ENCODE results near the gene SMIM45.

The SMIM45 gene

DNA sequence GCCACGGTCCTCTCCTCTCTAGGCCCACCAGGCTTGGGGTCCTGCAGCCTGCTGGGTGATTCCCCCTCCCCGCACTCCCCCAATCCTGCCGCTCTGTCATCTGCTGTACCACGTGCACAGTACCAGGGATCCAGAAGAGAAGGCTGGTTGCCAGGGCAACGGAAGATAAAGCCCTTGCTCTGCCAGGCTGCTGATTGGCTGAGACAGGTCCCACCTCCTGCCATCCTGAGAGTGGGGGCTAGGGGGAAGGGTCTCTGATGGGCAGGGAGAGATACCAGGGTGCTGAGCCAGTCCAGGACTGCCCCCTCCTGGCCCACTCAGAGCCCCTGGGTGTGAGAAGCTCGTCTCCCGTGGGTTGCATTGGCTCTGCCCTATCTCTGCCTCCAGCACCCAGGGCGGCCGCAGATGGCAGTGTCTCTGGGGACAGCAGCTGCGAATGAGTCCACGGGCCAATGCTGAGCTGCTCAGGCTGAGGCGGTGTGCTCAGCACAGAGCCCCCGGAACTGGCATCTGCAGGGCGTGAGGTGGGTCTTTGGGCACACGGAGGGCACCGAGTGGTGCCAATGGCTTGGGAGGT lies at the start of gene SMIM45:
TSS of gene SMIM45 (plus strand) at position 253 of the 577 bp plus-strand sequence.
- intact Hi-C loops (cut with micrococcal nuclease) = no loop called here
- no peaks in the 10 kb centered on the region for H3K36me3 Mint-ChIP-seq (ENCODE audit: low read depth)
- TF ChIP-seq, protein P1, sequence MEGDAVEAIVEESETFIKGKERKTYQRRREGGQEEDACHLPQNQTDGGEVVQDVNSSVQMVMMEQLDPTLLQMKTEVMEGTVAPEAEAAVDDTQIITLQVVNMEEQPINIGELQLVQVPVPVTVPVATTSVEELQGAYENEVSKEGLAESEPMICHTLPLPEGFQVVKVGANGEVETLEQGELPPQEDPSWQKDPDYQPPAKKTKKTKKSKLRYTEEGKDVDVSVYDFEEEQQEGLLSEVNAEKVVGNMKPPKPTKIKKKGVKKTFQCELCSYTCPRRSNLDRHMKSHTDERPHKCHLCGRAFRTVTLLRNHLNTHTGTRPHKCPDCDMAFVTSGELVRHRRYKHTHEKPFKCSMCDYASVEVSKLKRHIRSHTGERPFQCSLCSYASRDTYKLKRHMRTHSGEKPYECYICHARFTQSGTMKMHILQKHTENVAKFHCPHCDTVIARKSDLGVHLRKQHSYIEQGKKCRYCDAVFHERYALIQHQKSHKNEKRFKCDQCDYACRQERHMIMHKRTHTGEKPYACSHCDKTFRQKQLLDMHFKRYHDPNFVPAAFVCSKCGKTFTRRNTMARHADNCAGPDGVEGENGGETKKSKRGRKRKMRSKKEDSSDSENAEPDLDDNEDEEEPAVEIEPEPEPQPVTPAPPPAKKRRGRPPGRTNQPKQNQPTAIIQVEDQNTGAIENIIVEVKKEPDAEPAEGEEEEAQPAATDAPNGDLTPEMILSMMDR (IDR thresholded peaks at IDR 0.05) = no peak
- H3K4me1 Mint-ChIP-seq = peaks cover 60% of the 10 kb centered on the region
- peak within 1 kb of the TSS; percentile 35 for H3K4me3 Mint-ChIP-seq
- DNase-seq (peak; percentile 57), ATAC-seq (ENCODE audit: low read depth) (peak; percentile 87)
- ChIA-PET POLR2A (interaction anchor here (0.6 to 1.5 kb wide), 7 partner anchors 8 to 138 kb away, joined by 3 to 6 read pairs (median 3); partner anchors contain the start of genes NDUFA6 and WBP2NL), CTCF (interaction anchor here (0.6 to 1.2 kb wide), 6 partner anchors 11 to 493 kb away, joined by 3 to 8 read pairs (median 3); no protein-coding TSS in a partner anchor)
- H3K9me3 Mint-ChIP-seq = no peaks in the 10 kb centered on the region
- no peaks in the 10 kb centered on the region for H3K27me3 Mint-ChIP-seq
- H3K27ac Mint-ChIP-seq = no peak within 1 kb of the TSS

DNA sequence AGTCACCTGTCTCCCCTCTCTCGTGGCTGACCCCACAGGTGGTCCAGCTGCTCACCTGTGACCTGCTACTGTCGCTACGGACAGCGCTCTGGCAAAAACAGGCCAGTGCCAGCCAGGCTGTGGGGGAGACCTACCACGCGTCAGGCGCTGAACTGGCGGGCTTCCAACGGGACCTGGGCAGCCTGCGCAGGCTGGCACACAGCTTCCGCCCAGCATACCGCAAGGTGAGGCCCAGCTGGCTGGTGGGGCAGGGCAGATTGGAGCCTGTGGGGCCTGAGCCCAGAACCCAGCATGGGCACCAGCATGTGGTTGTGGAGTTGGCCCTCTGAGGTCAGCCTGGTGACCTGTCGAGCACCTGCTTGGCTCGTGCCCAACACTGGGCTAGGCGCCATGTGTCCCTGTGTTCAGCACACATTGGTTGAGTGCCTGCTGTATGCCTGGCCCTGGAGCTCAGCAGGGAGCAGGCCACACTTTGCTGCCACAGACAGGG lies 49.0 kb upstream of the SMIM45 start:
- no peaks in the 10 kb centered on the region for H3K9me3 Mint-ChIP-seq
- no peak for DNase-seq
- peaks cover 7% of the 10 kb centered on the region for H3K4me1 Mint-ChIP-seq
- H3K4me3 Mint-ChIP-seq = no peak overlapping the region
- H3K27ac Mint-ChIP-seq = no peak overlapping the region
- ChIA-PET CTCF (interaction anchor here (1.4 to 1.8 kb wide), 2 partner anchors 20 to 38 kb away, joined by 3 to 6 read pairs; no protein-coding TSS in a partner anchor), POLR2A (interaction anchor here (0.6 to 0.8 kb wide), 2 partner anchors 20 to 58 kb away, joined by 3 read pairs; no protein-coding TSS in a partner anchor)
- no peak for ATAC-seq (ENCODE audit: low read depth)
- H3K27me3 Mint-ChIP-seq = no peaks in the 10 kb centered on the region
- intact Hi-C loops (cut with micrococcal nuclease) = no loop called here
- peaks cover 88% of the 10 kb centered on the region for H3K36me3 Mint-ChIP-seq (ENCODE audit: low read depth)
- TF ChIP-seq, protein P1 (IDR thresholded peaks at IDR 0.05) = no peak

DNA sequence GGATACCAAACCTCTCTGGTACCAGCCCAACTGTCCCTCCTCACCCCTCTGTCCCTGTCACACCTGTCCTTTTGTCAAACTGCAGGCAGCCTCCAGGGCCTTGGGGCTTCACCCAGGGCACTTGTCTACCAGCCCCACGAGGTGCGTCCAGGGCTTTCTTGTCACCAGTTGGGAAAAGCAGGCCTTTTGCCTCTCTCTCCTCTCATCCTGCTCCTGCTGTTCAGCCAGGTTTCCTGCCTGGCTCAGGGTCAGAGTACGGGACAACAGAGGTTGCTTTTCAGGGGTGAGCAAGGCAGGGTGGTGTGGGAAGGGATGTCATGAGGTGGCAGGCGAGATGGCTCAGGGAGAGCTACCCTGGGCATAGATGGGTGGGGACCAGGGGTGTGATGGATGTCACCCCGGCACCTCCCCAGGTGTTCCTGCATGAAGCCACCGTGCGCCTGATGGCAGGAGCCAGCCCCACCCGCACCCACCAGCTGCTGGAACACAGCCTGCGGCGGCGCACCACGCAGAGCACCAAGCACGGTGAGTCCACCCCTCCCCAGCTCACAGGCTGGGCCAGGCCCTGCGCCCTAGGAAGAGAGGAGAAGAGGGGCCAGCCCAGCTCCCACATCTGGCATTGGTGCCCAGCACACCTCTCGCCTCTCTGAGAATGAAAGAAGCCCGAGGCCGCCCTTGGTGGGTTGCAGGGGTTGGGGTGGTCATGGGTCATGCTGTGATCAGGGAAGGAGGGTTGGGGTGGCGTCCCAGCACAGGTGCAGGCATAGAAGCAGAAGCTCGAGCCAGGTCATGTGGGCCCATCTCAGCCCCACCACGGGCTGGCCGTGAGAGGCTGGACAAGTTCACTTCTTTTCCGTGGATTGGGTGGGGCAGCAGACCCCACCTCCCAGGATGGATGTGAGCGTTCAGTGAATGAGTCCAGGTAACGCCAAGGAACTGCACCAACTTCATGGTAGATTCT lies 47.2 kb upstream of the SMIM45 start:
- Mint-ChIP-seq H3K36me3 (ENCODE audit: low read depth) (peaks cover 70% of the 10 kb centered on the region), H3K27me3 (no peaks in the 10 kb centered on the region), H3K4me3 (no peak overlapping the region), H3K27ac (peak overlapping the region; percentile 50), H3K4me1 (peaks cover 23% of the 10 kb centered on the region), H3K9me3 (no peaks in the 10 kb centered on the region)
- ATAC-seq (ENCODE audit: low read depth) = no peak
- TF ChIP-seq, protein P1 (IDR thresholded peaks at IDR 0.05) = no peak
- POLR2A ChIA-PET = interaction anchor here (0.6 to 1.0 kb wide), 2 partner anchors 15 to 33 kb away, joined by 3 read pairs; no protein-coding TSS in a partner anchor
- no peak for DNase-seq
- CTCF ChIA-PET = no interaction called here
- intact Hi-C loops (cut with micrococcal nuclease) = loop anchor here (5.0 kb wide), 1 partner anchor 38 kb away; no protein-coding TSS in a partner anchor

DNA sequence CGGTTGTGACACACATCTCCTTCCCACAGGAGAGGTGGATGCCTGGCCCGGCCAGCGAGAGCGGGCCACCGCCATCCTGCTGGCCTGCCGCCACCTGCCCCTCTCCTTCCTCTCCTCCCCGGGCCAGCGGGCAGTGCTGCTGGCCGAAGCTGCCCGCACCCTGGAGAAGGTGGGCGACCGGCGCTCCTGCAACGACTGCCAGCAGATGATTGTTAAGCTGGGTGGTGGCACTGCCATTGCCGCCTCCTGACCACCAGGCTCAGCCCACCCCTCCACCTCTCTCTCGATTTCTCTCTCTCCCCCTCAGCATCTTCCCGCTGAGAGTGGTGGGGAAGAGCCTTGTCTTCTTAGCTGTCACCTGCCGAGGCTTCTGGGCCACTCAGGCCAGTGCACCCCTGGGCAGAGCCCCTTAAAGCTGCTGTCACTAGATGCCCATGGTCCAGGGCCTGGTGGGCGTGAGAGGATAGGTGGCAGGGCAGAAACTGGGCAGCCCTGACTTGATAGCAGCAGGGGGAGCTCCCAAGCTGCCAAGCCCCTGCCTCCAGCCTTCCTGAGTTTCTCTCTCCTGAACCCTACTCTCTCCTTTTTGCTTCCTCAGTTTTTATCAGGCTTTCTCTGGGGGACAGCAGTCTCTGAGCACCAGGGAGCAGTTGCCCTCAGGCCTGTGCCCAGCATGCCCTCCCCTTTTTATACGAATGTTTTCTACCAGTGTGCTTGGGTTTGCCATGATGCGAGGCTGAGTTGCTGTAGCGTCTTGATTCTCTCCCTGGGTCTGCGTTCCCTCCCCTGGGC lies 46.3 kb upstream of the SMIM45 start:
- H3K4me1 Mint-ChIP-seq = peaks cover 25% of the 10 kb centered on the region
- TF ChIP-seq, protein P1 (IDR thresholded peaks at IDR 0.05) = no peak
- H3K36me3 Mint-ChIP-seq (ENCODE audit: low read depth) = peaks cover 61% of the 10 kb centered on the region
- ChIA-PET CTCF (no interaction called here), POLR2A (interaction anchor here (0.6 to 1.5 kb wide), 3 partner anchors 20 to 184 kb away, joined by 3 to 9 read pairs (median 3); partner anchors contain the start of gene TNFRSF13C)
- intact Hi-C loops (cut with micrococcal nuclease) = loop anchor here (5.0 kb wide), 1 partner anchor 37 kb away; no protein-coding TSS in a partner anchor
- H3K27me3 Mint-ChIP-seq = no peaks in the 10 kb centered on the region
- DNase-seq (no peak), ATAC-seq (ENCODE audit: low read depth) (no peak)
- no peaks in the 10 kb centered on the region for H3K9me3 Mint-ChIP-seq
- no peak overlapping the region for H3K27ac Mint-ChIP-seq
- H3K4me3 Mint-ChIP-seq = no peak overlapping the region
